WI38 (cell line): ENCODE data around the gene PIP5KL1.

Experiments used
- H3K4me3 ChIP-seq: 2 replicates; pipeline ENCODE4 v1.5.1; 2011; ENCODE audit warnings: low read depth, mild to moderate bottlenecking, control low read depth, low read length
- TF ChIP-seq, protein P1 (sequence below): IDR thresholded peaks from 2 replicates; pipeline ENCODE4 v1.5.1; 2012; ENCODE audit warnings: low read depth, mild to moderate bottlenecking, control low read depth, low read length

Gene PIP5KL1

DNA sequence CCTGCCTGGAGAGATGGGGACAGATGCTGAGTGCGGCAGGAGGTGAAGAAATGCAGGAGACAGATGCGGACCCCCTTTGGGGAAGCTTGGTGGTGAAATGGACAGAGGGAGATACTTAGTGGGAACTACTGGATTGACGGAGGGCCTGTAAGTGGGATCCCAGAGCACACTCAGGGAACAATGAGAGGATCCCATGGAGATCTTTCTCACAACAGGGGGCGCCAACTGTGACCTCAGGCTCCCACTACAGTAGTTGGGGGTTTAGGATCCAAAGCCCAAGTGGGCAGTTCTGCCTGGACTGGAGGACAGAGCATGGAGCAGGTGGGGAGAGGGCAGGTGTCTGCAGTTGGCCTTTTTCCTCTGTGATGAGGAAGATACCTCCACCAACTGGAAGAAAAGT lies 3.7 kb upstream of the PIP5KL1 start:
- TF ChIP-seq, protein P1, sequence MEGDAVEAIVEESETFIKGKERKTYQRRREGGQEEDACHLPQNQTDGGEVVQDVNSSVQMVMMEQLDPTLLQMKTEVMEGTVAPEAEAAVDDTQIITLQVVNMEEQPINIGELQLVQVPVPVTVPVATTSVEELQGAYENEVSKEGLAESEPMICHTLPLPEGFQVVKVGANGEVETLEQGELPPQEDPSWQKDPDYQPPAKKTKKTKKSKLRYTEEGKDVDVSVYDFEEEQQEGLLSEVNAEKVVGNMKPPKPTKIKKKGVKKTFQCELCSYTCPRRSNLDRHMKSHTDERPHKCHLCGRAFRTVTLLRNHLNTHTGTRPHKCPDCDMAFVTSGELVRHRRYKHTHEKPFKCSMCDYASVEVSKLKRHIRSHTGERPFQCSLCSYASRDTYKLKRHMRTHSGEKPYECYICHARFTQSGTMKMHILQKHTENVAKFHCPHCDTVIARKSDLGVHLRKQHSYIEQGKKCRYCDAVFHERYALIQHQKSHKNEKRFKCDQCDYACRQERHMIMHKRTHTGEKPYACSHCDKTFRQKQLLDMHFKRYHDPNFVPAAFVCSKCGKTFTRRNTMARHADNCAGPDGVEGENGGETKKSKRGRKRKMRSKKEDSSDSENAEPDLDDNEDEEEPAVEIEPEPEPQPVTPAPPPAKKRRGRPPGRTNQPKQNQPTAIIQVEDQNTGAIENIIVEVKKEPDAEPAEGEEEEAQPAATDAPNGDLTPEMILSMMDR, result no peak
- no peak overlapping the region for H3K4me3 ChIP-seq

DNA sequence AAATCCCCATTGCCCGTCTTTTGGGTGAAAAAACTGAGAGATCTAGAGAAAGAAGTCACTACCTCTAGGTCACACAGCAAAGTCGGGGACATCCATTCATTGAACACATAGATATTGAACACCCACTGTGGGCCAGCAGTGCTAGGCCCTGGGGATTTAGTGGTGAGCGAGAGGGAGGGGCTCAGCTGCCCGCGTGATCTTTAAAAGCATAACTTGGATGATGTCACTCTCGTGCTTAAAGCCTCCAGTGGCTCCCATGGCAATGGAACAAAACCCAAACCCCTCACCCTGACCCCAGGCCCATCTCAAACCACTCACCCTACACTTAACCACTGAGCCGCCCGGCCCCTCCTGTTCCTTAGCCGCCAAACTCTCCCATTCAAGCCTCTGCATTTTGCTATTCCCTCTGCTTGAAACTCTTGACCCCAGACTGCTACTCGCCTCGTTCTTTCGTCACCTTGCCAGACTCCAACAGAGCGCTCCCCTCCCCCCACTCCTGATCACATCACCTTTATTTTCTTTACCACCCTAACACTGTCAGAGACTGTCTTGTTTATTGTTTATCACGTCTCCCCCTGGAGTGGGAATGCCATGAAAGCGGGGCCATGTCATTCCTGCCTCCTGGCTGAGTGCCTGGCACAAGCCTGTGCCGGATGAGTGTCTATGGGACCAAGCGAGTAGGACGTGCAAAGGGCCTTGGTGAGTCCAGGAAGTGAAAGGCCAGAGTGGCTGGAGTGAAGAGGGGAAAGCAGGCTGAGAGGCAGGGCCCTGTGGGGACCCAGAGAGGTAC lies 710 bp upstream of the PIP5KL1 start:
- TF ChIP-seq, protein P1, result no peak
- peak overlapping the region; percentile 67 for H3K4me3 ChIP-seq

DNA sequence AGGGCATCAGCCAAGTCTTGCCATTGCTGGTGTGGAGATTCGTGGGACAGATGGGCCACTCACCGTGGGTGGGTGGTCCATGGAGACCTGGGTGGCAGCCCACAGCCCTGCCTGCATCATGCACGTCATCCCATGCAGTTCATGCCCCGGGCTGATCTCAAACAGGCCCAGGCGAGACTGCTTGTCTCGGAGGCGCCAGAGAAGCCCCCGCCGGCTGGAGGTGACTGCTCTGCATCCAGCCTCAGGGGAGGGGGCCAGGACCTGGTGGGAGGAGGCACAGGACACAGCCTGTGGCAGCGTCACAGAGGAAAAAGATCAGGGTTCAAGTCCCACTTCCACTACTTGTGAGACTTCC lies 975 bp downstream of the PIP5KL1 start:
- no peak overlapping the region for H3K4me3 ChIP-seq
- TF ChIP-seq, protein P1, result no peak

DNA sequence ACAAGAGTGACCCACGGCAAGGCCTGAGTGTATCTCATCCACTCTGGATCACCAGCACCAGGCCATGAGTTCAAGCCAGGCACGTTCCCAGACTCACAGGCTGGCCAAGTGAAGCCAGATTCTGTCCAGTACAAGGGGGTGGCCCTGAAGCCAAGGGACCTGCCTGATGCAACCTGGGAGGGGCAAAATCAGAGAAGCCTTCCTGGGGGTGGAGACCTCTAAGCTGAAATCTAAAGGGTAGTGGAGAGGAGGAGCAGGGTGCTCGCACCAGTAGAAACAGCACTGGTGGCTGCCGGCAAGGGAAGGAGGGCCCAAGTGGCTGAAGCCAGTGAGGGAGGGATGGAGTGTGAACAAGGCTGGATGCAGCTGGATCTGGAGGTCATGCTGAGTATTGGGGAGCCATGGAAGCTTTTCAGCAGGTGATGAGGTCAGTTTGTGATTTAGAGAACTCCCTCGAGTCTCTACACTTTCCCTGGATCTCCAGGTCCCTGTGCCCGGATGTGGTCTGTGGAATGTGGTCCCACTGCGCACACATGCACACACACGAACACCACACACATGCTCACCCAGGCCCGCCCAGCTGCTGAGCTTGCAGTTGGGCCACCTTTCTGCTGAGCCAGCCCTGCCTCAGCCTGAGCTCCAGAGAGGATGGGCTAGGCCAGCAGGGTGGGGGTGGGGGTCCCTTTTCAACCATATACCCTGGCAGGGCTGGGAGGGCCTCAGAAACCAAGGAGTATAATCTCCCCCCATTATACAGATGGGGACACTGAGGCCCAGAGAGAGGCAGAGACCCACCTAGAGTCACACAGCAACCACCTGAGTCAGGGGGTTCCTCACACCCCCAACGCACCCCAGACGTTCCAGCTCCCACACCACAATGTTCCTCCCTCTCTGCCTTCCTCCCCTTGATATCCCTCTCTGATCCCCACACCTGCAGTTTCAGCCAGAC lies 1.6 kb downstream of the PIP5KL1 start:
- no peak overlapping the region for H3K4me3 ChIP-seq
- TF ChIP-seq, protein P1, result no peak

DNA sequence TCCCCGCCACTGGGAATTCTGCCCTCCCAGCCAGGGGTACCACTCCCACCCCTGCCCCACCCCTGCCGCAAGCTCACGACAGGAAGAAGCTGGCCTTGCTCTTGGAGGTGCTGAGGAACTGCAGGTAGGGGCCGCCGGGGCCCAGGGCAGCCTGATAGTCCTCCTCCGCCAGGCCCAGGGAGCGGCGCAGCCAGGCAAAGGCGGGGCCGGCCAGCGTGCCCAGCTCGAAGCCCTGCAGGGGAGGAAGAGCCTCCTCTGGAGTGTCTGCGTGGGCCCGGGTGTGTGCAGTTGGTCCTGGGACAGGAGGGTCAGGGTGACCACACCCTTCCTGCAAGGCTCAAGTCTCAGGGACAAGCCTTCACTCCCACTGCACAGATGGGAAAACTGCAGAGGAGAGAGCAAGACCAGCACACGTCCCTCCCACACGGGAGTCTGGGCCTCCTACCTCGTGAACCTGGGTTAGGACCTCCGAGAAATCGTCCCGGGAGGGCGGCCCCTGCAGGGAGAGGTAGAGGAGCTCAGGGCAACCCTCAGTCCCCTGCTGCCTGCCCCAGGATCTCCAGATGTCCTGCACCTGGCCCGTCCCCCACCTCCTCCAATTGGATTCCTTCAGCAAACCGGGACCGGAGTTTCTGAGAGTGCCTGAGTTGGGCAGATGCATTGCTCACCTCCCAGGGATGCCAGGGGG lies 2.4 kb downstream of the PIP5KL1 start:
- no peak overlapping the region for H3K4me3 ChIP-seq
- TF ChIP-seq, protein P1, result no peak

DNA sequence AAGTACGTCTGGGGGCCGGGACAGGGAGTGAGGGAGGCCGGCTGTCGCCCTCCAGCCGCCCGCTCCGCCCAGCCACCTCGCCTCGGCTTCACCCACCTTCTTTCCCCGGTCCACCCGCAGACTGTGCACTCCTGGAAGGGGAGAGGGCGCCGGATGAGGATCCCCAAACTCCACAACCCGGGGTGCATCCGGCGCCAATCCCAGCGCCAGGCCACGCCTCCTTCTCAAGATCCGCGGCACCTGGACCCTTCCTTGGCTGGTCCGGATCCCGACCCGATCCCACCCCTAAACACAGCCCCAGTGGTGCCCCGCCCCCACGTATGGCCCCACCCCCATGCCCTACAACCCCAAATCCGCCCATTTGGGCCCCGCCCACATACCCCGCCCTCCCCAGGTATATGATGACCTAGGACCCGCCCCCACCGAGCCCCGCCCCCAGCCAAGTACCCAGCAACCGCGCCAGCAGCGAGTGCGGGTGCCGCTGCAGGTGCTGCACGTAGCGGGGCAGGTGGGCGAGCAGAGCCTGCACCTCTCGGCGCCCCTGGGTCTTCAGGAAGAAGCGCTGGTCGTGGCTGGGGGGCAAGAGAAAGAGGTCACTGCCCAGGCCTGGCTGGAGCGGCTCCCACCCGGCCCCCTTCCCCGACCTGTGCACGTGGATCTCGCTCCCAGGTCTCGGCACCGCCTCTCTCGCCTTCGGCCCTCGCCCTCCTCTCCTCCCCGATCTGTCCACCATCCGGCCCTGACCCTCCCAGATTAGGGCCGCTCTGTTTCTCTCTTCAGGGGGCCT lies 3.2 kb downstream of the PIP5KL1 start:
- H3K4me3 ChIP-seq, result peak overlapping the region; percentile 29
- TF ChIP-seq, protein P1, result no peak
